ACHN (cell line): Measurements from ENCODE around the gene STAT1.
A peak's percentile ranks its signal among the peaks of the same experiment; 100 is the strongest.

ENCODE experiments used
- DNase-seq: peaks from one replicate; pipeline ENCODE4 v3.0.0-alpha.2; 2015
- in situ Hi-C: cut with HindIII; loops from 2 replicates; pipeline ENCODE4 v1.10.0; 2017; ENCODE audit warnings: low sequenced_read_pairs, low pct_ligation_motif_present, low pct_unique_long_range_greater_than_20kb

The STAT1 gene

DNA sequence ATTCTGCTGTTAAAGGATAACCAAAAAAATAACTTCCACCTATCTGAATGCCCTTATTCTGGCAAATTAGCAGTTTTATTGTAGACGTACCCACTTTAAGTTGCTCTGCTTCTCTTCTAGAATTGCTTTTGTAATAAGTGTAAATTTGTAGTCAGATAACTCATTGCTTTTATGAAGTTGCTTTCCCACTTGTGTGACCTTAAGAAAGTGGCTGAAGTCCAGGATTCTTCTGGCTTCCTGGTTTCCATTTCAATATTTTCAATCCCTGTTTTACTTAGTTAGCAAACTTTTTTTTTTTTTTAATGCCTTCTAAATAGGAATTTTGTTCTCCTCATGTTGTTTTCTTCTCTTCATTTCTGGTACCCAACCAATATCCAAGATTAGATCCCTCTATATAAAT lies 73.5 kb downstream of the STAT1 start:
- in situ Hi-C loops = no loop called here
- no peak for DNase-seq

DNA sequence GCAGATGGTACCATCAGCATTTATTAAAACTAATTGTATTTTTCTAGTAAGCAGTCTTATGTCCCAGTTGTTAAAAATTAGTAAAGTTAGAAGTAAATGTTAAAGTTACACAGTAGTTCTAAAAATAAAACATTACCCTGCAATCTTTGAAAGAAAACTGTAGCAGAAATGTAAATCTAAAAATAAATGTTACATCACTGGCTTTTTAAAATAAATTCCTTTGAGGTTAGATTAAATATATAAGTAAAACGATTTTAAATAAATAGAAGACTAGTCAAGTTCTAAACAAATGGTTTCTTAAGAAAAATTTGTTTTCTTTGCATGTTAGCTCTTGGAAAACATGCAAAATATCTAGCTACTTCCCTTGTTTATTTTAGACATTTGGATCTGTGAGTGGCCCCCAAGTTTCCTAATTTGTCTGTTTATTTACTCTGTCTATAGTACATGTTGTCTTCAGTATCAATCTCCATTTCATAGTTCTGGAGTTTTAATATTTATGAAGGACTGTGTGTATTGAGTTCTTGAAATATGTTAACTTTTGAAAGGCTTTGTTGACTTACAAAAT lies 75.1 kb downstream of the STAT1 start:
- in situ Hi-C loops = no loop called here
- DNase-seq = no peak

GRCh38 chr2:190935054-190935453 lies 78.9 kb downstream of the STAT1 start:
- DNase-seq = no peak
- in situ Hi-C loops = no loop called here

- no peak for DNase-seq
- in situ Hi-C loops = no loop called here
Measured at GRCh38 chr2:190933361-190933760, 80.6 kb downstream of the STAT1 start.

GRCh38 chr2:190932514-190932913 lies 81.5 kb downstream of the STAT1 start:
- no peak for DNase-seq
- in situ Hi-C loops = no loop called here

DNA sequence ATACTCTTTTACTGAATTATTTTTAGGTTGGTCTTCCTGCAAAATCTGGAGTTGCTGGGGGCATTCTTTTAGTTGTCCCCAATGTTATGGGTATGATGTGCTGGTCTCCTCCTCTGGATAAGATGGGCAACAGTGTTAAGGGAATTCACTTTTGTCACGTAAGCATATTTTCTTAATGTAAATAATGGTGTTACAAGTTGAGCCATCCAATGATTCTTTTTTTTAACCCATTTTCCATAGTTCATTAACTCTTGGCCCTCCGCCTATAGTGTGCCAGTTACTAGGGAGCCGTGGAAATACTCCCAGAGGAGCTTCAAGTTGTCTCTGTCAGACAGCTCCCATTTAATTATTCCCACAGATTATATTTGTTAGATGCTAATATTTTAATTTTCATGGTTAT lies 83.6 kb downstream of the STAT1 start:
- in situ Hi-C loops = no loop called here
- DNase-seq = no peak

DNA sequence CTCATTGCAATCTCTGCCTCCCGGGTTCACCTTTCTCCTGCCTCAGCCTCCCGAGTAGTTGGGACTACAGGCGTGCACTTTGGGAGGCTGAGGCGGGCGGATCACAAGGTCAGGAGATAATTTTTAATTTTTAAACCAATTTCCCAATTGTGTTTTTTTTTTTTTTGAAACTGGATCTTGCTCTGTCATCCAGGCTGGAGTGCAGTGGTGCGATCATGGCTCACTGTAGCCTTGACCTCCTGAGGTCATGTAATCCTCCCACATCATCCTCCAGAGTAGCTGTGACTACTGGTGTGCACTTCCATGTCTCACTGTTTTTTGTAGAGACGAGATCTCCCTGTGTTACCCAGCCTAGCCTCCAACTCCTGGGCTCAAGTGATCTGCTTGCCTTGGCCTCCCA lies 84.1 kb downstream of the STAT1 start:
- DNase-seq = peak; percentile 84
- in situ Hi-C loops = no loop called here

GRCh38 chr2:190927301-190927700 lies 86.7 kb downstream of the STAT1 start:
- peak; percentile 72 for DNase-seq

DNA sequence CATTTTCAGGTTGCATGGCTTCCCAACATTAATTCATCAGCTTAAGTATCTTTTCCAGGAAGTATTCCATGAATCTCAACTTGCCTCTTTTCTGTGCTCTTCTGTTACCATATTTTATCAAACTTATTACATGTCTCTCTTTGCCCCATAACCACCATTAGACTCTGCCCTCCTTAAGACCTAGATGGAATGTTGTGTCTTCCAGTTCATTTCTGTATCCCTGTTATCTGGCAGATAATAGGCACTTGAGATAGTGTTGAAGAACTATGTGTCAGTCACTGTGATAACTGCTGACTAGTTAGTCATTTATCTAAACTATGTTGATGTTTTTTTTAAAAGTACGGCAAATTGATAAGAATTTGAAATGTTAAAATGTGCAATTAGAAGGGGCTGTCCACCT lies 91.6 kb downstream of the STAT1 start:
- no peak for DNase-seq
- in situ Hi-C loops = no loop called here

More at GRCh38 chr2:190927301-190927700, 86.7 kb downstream of the STAT1 start:
- in situ Hi-C loops = no loop called here

DNA sequence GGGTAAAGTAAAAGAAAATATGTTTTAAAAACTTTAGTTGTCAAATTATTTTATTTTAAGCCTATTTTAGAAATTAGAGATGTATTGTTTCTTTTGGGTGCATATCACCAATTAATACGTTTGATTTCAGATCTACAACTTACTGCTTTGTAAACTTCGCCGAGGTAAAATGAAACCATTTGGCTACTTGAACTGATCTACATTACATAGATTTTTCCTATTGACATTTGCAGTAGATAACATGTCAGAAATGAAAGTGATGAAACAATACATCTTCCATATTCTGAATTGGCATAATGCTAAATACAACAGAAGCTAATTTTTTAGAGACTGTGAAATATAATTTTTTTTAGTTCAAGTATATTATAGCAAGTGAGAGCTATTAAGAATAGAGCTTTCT lies 93.9 kb downstream of the STAT1 start:
- no peak for DNase-seq
- in situ Hi-C loops = no loop called here
